H9 (cell line): ENCODE data around the gene BAG2. TPM values are rescaled to one million over a fixed set of nuclear protein-coding genes. Genes with fewer than 3 reads are reported as not detected.

ENCODE experiments used
- DNase-seq: peaks from one replicate; pipeline ENCODE4 v3.0.0-alpha.2; 2017
- H2AFZ ChIP-seq: one replicate; pipeline ENCODE4 v1.6.1; 2013; ENCODE audit warnings: mild to moderate bottlenecking, low read length, control low read depth, moderate library complexity
- H2AK5ac ChIP-seq: 2 replicates; pipeline ENCODE4 v1.6.1; 2013; ENCODE audit warnings: low read length, control low read depth, mixed read lengths; ENCODE audit not compliant: insufficient read length
- H2BK120ac ChIP-seq: one replicate; pipeline ENCODE4 v1.6.1; 2013; ENCODE audit warnings: low read depth, mild to moderate bottlenecking, low read length, control low read depth, inconsistent platforms; ENCODE audit not compliant: poor library complexity, severe bottlenecking
- H2BK12ac ChIP-seq: 2 replicates; pipeline ENCODE4 v1.6.1; 2013; ENCODE audit warnings: low read length, control low read depth, mixed read lengths, low read depth; ENCODE audit not compliant: insufficient read length
- H2BK15ac ChIP-seq: 2 replicates; pipeline ENCODE4 v1.6.1; 2013; ENCODE audit warnings: low read depth, low read length, control low read depth
- H2BK20ac ChIP-seq: one replicate; pipeline ENCODE4 v1.6.1; 2013; ENCODE audit warnings: low read depth, mild to moderate bottlenecking, low read length, control low read depth, inconsistent platforms; ENCODE audit not compliant: poor library complexity, severe bottlenecking
- H2BK5ac ChIP-seq: 2 replicates; pipeline ENCODE4 v1.6.1; 2013; ENCODE audit warnings: low read length, control low read depth, mixed read lengths; ENCODE audit not compliant: insufficient read length
- H3K14ac ChIP-seq: 2 replicates; pipeline ENCODE4 v1.6.1; 2013; ENCODE audit warnings: low read length, control low read depth; ENCODE audit not compliant: insufficient read depth
- H3K18ac ChIP-seq: 2 replicates; pipeline ENCODE4 v1.6.1; 2013; ENCODE audit warnings: low read depth, mild to moderate bottlenecking, mixed read lengths, low read length, control low read depth; ENCODE audit not compliant: insufficient read length
- H3K23ac ChIP-seq: 2 replicates; pipeline ENCODE4 v1.6.1; 2013; ENCODE audit warnings: low read length, control low read depth, mixed read lengths, low read depth; ENCODE audit not compliant: insufficient read length
- H3K23me2 ChIP-seq: 2 replicates; pipeline ENCODE4 v1.6.1; 2013; ENCODE audit warnings: low read depth, mild to moderate bottlenecking, mixed read lengths, low read length, control low read depth; ENCODE audit not compliant: insufficient read length, poor library complexity, severe bottlenecking
- H3K27ac ChIP-seq: 2 replicates; pipeline ENCODE4 v1.5.1; 2013; ENCODE audit warnings: low read length, control low read depth, mixed read lengths, low read depth; ENCODE audit not compliant: insufficient read length
- H3K27me3 ChIP-seq: 2 replicates; pipeline ENCODE4 v1.6.1; 2013; ENCODE audit warnings: low read length, control low read depth, inconsistent platforms; ENCODE audit not compliant: insufficient read depth
- H3K4ac ChIP-seq: 2 replicates; pipeline ENCODE4 v1.6.1; 2013; ENCODE audit warnings: low read depth, mild to moderate bottlenecking, control low read depth, inconsistent platforms, low read length, moderate library complexity
- H3K4me1 ChIP-seq: 2 replicates; pipeline ENCODE4 v1.6.1; 2013; ENCODE audit warnings: low read length, control low read depth, inconsistent platforms; ENCODE audit not compliant: insufficient read depth
- H3K4me2 ChIP-seq: 2 replicates; pipeline ENCODE4 v1.6.1; 2013; ENCODE audit warnings: low read length, control low read depth, mixed read lengths; ENCODE audit not compliant: insufficient read length, insufficient read depth
- H3K56ac ChIP-seq: 2 replicates; pipeline ENCODE4 v1.6.1; 2013; ENCODE audit warnings: low read depth, mild to moderate bottlenecking, mixed read lengths, low read length, control low read depth; ENCODE audit not compliant: insufficient read length
- H3K79me1 ChIP-seq: 2 replicates; pipeline ENCODE4 v1.6.1; 2013; ENCODE audit warnings: low read depth, mild to moderate bottlenecking, moderate library complexity, low read length, control low read depth, inconsistent platforms; ENCODE audit not compliant: insufficient read depth, poor library complexity, severe bottlenecking
- H3K79me2 ChIP-seq: 2 replicates; pipeline ENCODE4 v1.6.1; 2013; ENCODE audit warnings: low read length, control low read depth, inconsistent platforms; ENCODE audit not compliant: insufficient read depth
- H3K9ac ChIP-seq: 2 replicates; pipeline ENCODE4 v1.6.1; 2013; ENCODE audit warnings: low read length, control low read depth, mixed read lengths; ENCODE audit not compliant: insufficient read length; ENCODE audit errors: extremely low read depth
- H3K9me3 ChIP-seq: one replicate; pipeline ENCODE4 v1.6.1; 2013; ENCODE audit warnings: low read depth, low read length, inconsistent platforms; ENCODE audit not compliant: control insufficient read depth
- H3T11ph ChIP-seq: one replicate; pipeline ENCODE4 v1.6.1; 2013; ENCODE audit warnings: mild to moderate bottlenecking, low read length, control low read depth, inconsistent platforms
- H4K20me1 ChIP-seq: one replicate; pipeline ENCODE4 v1.6.1; 2013; ENCODE audit not compliant: control insufficient read depth, insufficient read length, insufficient read depth
- H4K5ac ChIP-seq: 2 replicates; pipeline ENCODE4 v1.6.1; 2013; ENCODE audit warnings: low read depth, mild to moderate bottlenecking, mixed read lengths, low read length, control low read depth; ENCODE audit not compliant: insufficient read length
- H4K8ac ChIP-seq: replicated peaks from 2 replicates; pipeline ENCODE4 v1.6.1; 2013; ENCODE audit warnings: low read length, control low read depth, mixed read lengths, low read depth; ENCODE audit not compliant: insufficient read length
- H4K91ac ChIP-seq: 2 replicates; pipeline ENCODE4 v1.6.1; 2013; ENCODE audit warnings: low read depth, mild to moderate bottlenecking, moderate library complexity, mixed read lengths, low read length, control low read depth; ENCODE audit not compliant: insufficient read length
- H3K27ac Mint-ChIP-seq, 3 experiments: 2 replicates in 2 of 3; 3 replicates in 1 of 3; pipeline ENCODE4 v1.8.0; 2020 to 2021; ENCODE audit warnings: mixed read lengths in 3 of 3, mild to moderate bottlenecking in 1 of 3, moderate library complexity in 1 of 3
- H3K27me3 Mint-ChIP-seq: 2 replicates; pipeline ENCODE4 v1.8.0; 2021; ENCODE audit warnings: low read depth, mild to moderate bottlenecking, moderate library complexity, mixed read lengths
- H3K36me3 Mint-ChIP-seq, 3 experiments: 2 replicates in 2 of 3; 3 replicates in 1 of 3; pipeline ENCODE4 v1.8.0; 2020 to 2021; ENCODE audit warnings: low read depth in 3 of 3, mixed read lengths in 3 of 3; ENCODE audit not compliant: insufficient read depth in 1 of 3
- H3K4me1 Mint-ChIP-seq, 2 experiments: 2 replicates each; pipeline ENCODE4 v1.8.0; 2020; ENCODE audit warnings: mixed read lengths in 2 of 2
- H3K4me3 Mint-ChIP-seq, 2 experiments: 2 replicates in 1 of 2; 3 replicates in 1 of 2; pipeline ENCODE4 v1.8.0; 2020 to 2021; ENCODE audit warnings: mild to moderate bottlenecking in 2 of 2, mixed read lengths in 2 of 2, moderate library complexity in 1 of 2
- H3K9me3 Mint-ChIP-seq, 2 experiments: 2 replicates in 1 of 2; 3 replicates in 1 of 2; pipeline ENCODE4 v1.8.0; 2020; ENCODE audit warnings: mild to moderate bottlenecking in 2 of 2, mixed read lengths in 2 of 2, moderate library complexity in 1 of 2
- WGBS: extraction: QIAGEN DNeasy Blood & Tissue Kit; methylation state at CpG from one replicate; pipeline ENCODE4 v1.1.7; 2013; ENCODE audit warnings: missing lambda C conversion rate, low lambda C conversion rate, mixed read lengths; ENCODE audit not compliant: insufficient read length; ENCODE audit errors: extremely low coverage; 5-methylcytosine and 5-hydroxymethylcytosine counted together
- total RNA-seq: library from RNA; stranded (reverse); gene quantifications from 2 replicates; pipeline ENCODE4 v1.2.1, GENCODE V29; 2021
- TF ChIP-seq, protein P1 (sequence below): fragments of 200-600 bp; sonication (generic); conservative IDR thresholded peaks from 3 replicates; pipeline ENCODE4 v1.8.0; 2021; ENCODE audit warnings: antibody characterized with exemption, mild to moderate bottlenecking

Gene BAG2
- total RNA-seq, 1 experiment from 2014 or later, result 8.4 TPM

DNA sequence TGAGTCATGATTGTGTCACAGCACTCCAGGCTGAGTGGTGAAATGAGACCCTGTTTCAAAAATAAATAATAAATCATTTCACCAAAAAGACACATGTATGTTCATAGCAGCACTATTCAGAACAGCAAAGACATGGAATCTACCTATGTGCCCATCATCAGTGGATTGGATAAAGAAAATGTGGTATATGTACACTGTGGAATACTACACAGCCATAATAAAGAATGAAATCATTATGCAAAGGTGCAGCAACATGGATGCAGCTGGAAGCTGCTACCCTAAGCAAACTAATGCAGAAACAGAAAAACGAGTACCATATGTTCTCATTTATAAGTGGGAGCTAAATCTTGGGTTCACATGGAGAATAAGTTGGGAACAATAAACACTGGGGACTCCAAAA is 49.0 kb upstream of the BAG2 start:
- Histone ChIP-seq H2BK5ac (no peak overlapping the region), H3K4ac (no peak overlapping the region), H3K23ac (no peak overlapping the region), H2BK20ac (no peak overlapping the region), H3K18ac (no peak overlapping the region), H3K79me1 (no peaks in the 10 kb centered on the region), H4K20me1 (no peaks in the 10 kb centered on the region), H3K9me3 (no peaks in the 10 kb centered on the region), H2AFZ (no peak overlapping the region), H3K9ac (no peak overlapping the region), H4K5ac (no peak overlapping the region), H3K4me1 (no peaks in the 10 kb centered on the region), H2AK5ac (no peak overlapping the region), H2BK15ac (no peak overlapping the region), H3K23me2 (no peaks in the 10 kb centered on the region), H2BK120ac (no peak overlapping the region), H3K14ac (no peak overlapping the region), H3K27ac (no peak overlapping the region), H3T11ph (no peak overlapping the region), H3K27me3 (no peaks in the 10 kb centered on the region), H2BK12ac (no peak overlapping the region), H4K91ac (no peak overlapping the region), H4K8ac (no peak overlapping the region), H3K56ac (no peak overlapping the region), H3K4me2 (no peak overlapping the region), H3K79me2 (no peaks in the 10 kb centered on the region)
- Mint-ChIP-seq H3K4me1 (no peaks in the 10 kb centered on the region), H3K4me3 (no peak overlapping the region), H3K27me3 (no peaks in the 10 kb centered on the region), H3K36me3 (peaks cover 18 to 24% (median 23%) of the 10 kb centered on the region in 3 experiments), H3K9me3 (peaks cover 5 to 6% of the 10 kb centered on the region in 2 experiments; a peak in 3 of 5 replicates), H3K27ac (no peak overlapping the region)
- no peak for DNase-seq
- WGBS, result no CpG with 5 or more reads among the region's 1 CpG
- TF ChIP-seq, protein P1, sequence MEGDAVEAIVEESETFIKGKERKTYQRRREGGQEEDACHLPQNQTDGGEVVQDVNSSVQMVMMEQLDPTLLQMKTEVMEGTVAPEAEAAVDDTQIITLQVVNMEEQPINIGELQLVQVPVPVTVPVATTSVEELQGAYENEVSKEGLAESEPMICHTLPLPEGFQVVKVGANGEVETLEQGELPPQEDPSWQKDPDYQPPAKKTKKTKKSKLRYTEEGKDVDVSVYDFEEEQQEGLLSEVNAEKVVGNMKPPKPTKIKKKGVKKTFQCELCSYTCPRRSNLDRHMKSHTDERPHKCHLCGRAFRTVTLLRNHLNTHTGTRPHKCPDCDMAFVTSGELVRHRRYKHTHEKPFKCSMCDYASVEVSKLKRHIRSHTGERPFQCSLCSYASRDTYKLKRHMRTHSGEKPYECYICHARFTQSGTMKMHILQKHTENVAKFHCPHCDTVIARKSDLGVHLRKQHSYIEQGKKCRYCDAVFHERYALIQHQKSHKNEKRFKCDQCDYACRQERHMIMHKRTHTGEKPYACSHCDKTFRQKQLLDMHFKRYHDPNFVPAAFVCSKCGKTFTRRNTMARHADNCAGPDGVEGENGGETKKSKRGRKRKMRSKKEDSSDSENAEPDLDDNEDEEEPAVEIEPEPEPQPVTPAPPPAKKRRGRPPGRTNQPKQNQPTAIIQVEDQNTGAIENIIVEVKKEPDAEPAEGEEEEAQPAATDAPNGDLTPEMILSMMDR, result no peak
